SK-N-SH treated with all-trans-retinoic acid at 6 μM for 48 hours (cell line): ENCODE data around the gene EEF1G.

Experiments used
- PATZ1 ChIP-seq: fragments of 250-450 bp; sonication (Bioruptor Pico); IDR thresholded peaks from 2 replicates; pipeline ENCODE4 v1.8.0; 2020; ENCODE audit warnings: mild to moderate bottlenecking, moderate library complexity, borderline replicate concordance
- SNAI2 ChIP-seq: fragments of 250-450 bp; sonication (Bioruptor Pico); IDR thresholded peaks from 2 replicates; pipeline ENCODE4 v1.5.0; 2020; ENCODE audit warnings: mild to moderate bottlenecking, moderate library complexity
- ZNF565 ChIP-seq: fragments of 450-650 bp; formaldehyde crosslinking; conservative IDR thresholded peaks from 2 replicates; pipeline ENCODE4 v1.5.0; 2020; ENCODE audit warnings: low read depth, mild to moderate bottlenecking, moderate library complexity

GRCh38 chr11:62601122-62601371 lies 27.4 kb upstream of the EEF1G start:
- TF ChIP-seq SNAI2 (CRISPR knock-in tag) (no peak), PATZ1 (CRISPR knock-in tag) (no peak), ZNF565 (CRISPR knock-in tag) (no peak)
